ENCODE results near the gene PTPRS.

Gene PTPRS

GRCh38 chr19:5319516-5319915 is 21.1 kb downstream of the PTPRS start:
- peaks cover 3% of the 10 kb centered on the region; the same call in 1 of the 2 replicates for H3K36me3 ChIP-seq
- no peak overlapping the region for H3K4me3 ChIP-seq (ENCODE audit: low read depth, low read length)
- DNase-seq: no peak
- H3K9me3 ChIP-seq: no peaks in the 10 kb centered on the region
- H3K27me3 ChIP-seq: no peaks in the 10 kb centered on the region
- TF ChIP-seq, protein P1, sequence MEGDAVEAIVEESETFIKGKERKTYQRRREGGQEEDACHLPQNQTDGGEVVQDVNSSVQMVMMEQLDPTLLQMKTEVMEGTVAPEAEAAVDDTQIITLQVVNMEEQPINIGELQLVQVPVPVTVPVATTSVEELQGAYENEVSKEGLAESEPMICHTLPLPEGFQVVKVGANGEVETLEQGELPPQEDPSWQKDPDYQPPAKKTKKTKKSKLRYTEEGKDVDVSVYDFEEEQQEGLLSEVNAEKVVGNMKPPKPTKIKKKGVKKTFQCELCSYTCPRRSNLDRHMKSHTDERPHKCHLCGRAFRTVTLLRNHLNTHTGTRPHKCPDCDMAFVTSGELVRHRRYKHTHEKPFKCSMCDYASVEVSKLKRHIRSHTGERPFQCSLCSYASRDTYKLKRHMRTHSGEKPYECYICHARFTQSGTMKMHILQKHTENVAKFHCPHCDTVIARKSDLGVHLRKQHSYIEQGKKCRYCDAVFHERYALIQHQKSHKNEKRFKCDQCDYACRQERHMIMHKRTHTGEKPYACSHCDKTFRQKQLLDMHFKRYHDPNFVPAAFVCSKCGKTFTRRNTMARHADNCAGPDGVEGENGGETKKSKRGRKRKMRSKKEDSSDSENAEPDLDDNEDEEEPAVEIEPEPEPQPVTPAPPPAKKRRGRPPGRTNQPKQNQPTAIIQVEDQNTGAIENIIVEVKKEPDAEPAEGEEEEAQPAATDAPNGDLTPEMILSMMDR (IDR thresholded peaks at IDR 0.05; ENCODE audit: low read depth, low read length): no peak
- no peaks in the 10 kb centered on the region for H3K4me1 ChIP-seq

DNA sequence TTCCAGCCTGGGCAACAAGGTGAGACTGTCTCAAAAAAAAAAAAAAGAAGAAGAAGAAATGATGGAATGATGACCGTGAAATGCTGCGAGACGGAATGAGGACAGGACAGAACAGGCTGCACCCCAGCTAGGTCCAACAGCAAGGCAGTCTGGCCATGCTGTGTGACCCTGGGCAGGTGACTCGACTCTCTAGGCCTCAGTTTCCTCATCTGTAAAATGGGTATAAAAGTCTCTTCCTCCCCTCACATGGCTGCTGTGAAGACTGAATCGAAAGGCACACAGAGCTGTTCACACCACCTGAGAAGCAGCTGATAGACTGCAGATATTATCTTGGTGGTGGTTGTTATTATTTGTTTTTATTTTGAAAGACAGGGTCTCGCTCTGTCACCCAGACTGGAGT is 22.3 kb downstream of the PTPRS start:
- Histone ChIP-seq H3K4me3 (ENCODE audit: low read depth, low read length) (no peak overlapping the region), H3K9me3 (no peaks in the 10 kb centered on the region), H3K36me3 (no peaks in the 10 kb centered on the region; the same call in 1 of the 2 replicates), H3K4me1 (no peaks in the 10 kb centered on the region), H3K27me3 (no peaks in the 10 kb centered on the region)
- no peak for DNase-seq
- TF ChIP-seq, protein P1 (IDR thresholded peaks at IDR 0.05; ENCODE audit: low read depth, low read length): no peak

- H3K36me3 ChIP-seq: no peaks in the 10 kb centered on the region; the same call in 1 of the 2 replicates
- no peaks in the 10 kb centered on the region for H3K27me3 ChIP-seq
- TF ChIP-seq, protein P1 (IDR thresholded peaks at IDR 0.05; ENCODE audit: low read depth, low read length): no peak
- no peak for DNase-seq
- H3K9me3 ChIP-seq: no peaks in the 10 kb centered on the region
- no peak overlapping the region for H3K4me3 ChIP-seq (ENCODE audit: low read depth, low read length)
- no peaks in the 10 kb centered on the region for H3K4me1 ChIP-seq
Measured at GRCh38 chr19:5317321-5317720, 23.3 kb downstream of the PTPRS start.

- Histone ChIP-seq H3K9me3 (no peaks in the 10 kb centered on the region), H3K4me3 (ENCODE audit: low read depth, low read length) (no peak overlapping the region), H3K27me3 (no peaks in the 10 kb centered on the region), H3K36me3 (no peaks in the 10 kb centered on the region; the same call in 1 of the 2 replicates), H3K4me1 (no peaks in the 10 kb centered on the region)
- DNase-seq: no peak
- TF ChIP-seq, protein P1 (IDR thresholded peaks at IDR 0.05; ENCODE audit: low read depth, low read length): no peak
Measured at GRCh38 chr19:5316138-5316537, 24.5 kb downstream of the PTPRS start.

DNA sequence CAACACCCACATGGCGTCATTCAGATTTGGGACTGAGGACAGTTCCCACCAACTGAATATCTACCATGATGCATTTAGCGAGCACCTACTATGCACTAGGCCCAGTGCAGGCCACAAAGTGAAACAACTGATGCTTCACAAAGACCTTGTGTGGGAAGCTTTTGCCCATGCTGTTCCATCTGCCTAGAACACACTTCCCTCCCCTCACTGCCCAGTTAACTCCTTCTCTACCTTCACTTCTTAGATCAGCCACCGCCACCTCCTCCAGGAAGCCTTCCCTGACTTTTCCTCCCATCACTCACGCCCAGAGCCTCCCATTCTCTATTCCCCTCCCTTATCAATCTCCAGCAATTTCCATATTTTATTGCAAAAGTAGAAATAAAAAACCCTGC is 25.7 kb downstream of the PTPRS start:
- TF ChIP-seq, protein P1 (IDR thresholded peaks at IDR 0.05; ENCODE audit: low read depth, low read length): no peak
- no peaks in the 10 kb centered on the region; the same call in 1 of the 2 replicates for H3K36me3 ChIP-seq
- H3K27me3 ChIP-seq: no peaks in the 10 kb centered on the region
- no peaks in the 10 kb centered on the region for H3K4me1 ChIP-seq
- DNase-seq: no peak
- H3K9me3 ChIP-seq: no peaks in the 10 kb centered on the region
- no peak overlapping the region for H3K4me3 ChIP-seq (ENCODE audit: low read depth, low read length)

DNA sequence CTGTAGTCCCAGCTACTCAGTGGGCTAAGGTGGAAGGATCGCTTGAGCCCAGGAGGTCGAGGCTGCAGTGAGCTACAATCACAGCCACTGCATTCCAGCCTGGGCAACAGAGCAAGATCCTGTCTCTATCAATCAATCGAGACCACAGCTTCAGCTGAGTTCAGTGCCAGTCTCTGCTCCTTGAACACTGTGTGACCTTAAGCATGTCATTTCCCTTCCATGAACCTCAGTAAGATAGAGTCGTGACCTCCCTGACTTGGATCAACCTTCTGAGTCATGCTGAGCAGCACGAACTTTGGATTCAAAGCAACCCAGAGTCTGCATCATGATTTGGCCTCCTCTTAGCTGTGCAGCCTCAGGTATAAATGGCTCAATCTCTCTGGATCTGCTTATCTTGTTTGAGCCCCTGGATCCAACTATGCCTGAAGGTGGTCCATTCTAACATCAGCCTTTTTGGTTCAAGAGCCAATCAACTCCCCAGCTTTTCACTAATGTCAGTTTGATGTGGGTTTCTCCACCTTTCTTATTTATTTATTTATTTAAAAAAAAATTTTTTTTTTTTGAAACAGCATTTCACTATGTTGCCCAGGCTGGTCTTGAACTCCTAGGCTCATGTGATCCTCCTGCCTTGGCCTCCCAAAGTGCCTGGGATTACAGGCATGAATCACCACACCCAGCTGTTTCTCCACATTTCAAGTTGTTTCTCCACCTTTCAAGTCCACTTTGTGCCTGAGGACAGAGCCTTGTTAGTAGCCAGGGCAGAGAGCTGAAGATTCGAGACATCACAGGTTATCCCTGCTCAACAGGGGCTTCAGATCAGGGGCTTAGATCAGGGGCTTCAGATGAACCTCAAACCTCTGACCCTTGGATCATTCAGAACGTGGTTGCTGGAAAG is 26.4 kb downstream of the PTPRS start:
- no peaks in the 10 kb centered on the region for H3K36me3 ChIP-seq
- TF ChIP-seq, protein P1 (IDR thresholded peaks at IDR 0.05; ENCODE audit: low read depth, low read length): no peak
- H3K27me3 ChIP-seq: no peaks in the 10 kb centered on the region
- H3K4me1 ChIP-seq: no peaks in the 10 kb centered on the region
- H3K4me3 ChIP-seq (ENCODE audit: low read depth, low read length): no peak overlapping the region
- H3K9me3 ChIP-seq: no peaks in the 10 kb centered on the region
- no peak for DNase-seq

Data from BE2C (cell line).